HepG2 (cell line): Measurements from ENCODE around the gene PREX1. TPM values are rescaled to one million over a fixed set of nuclear protein-coding genes. Genes with fewer than 3 reads are reported as not detected.

Experiments used
- ATAC-seq: fragments of 200-7000 bp; cut with Tn5 transposase; 3 replicates; pipeline ENCODE4 v1.9.1; 2020; ENCODE audit warnings: mild to moderate bottlenecking, moderate library complexity
- BruUV-seq: library from RNA; stranded (reverse); fragments of 400-500 nt; replicated peaks from 2 replicates; lab custom pipeline; 2021; lab: Mats Ljungman, UMichigan
- CTCF ChIA-PET: fragments of 300-600 bp; formaldehyde crosslinking; extraction: SDS; loops from one replicate; lab custom pipeline; 2021; ENCODE audit warnings: low total read pairs, inconsistent platforms, low intra/inter-chr PET ratio; lab: Yijun Ruan, JAX
- POLR2A ChIA-PET: fragments of 350-600 bp; sonication (Branson Sonifier 250); formaldehyde crosslinking; loops from one replicate; lab custom pipeline; 2020; ENCODE audit warnings: antibody characterized with exemption, inconsistent platforms; lab: Yijun Ruan, JAX
- DNase-seq: peaks from one replicate; pipeline ENCODE4 v3.0.0-alpha.2; 2015; ENCODE audit warnings: low spot score
- FAIRE-seq: peaks from 3 replicates; lab custom pipeline; 2011; peaks lifted over from hg19 to GRCh38; lab: Jason Lieb, UNC
- H2AFZ ChIP-seq: one replicate; pipeline ENCODE4 v1.6.1; 2011; ENCODE audit warnings: low read length, inconsistent platforms
- H3K27ac ChIP-seq: fragments of 300-600 bp; 3 replicates; pipeline ENCODE4 v1.8.0; 2011; ENCODE audit warnings: mixed run types, mild to moderate bottlenecking, mixed read lengths, low read length, inconsistent platforms; ENCODE audit not compliant: insufficient read depth; ENCODE audit errors: extremely low read length
- H3K27me3 ChIP-seq, 2 experiments: fragments of 200-600 bp in 1 of 2; 2 replicates in 1 of 2; 3 replicates in 1 of 2; pipeline versions ENCODE4 v1.6.0 to v1.8.0; 2011; ENCODE audit warnings: low read length in 2 of 2, mild to moderate bottlenecking in 2 of 2, moderate library complexity in 2 of 2, inconsistent platforms in 1 of 2; ENCODE audit not compliant: insufficient read depth in 2 of 2, control insufficient read depth in 1 of 2
- H3K36me3 ChIP-seq, 2 experiments: fragments of 200-600 bp in 1 of 2; replicated peaks in 1 of 2; 2 replicates in 1 of 2; 3 replicates in 1 of 2; pipeline versions ENCODE4 v1.5.1 to v1.8.0; 2011; ENCODE audit warnings: low read length in 2 of 2, inconsistent platforms in 1 of 2; ENCODE audit not compliant: insufficient read depth in 2 of 2, control insufficient read depth in 1 of 2
- H3K4me1 ChIP-seq: 2 replicates; pipeline ENCODE4 v1.5.1; 2012; ENCODE audit warnings: low read length, inconsistent platforms; ENCODE audit not compliant: insufficient read depth
- H3K4me2 ChIP-seq: 2 replicates; pipeline ENCODE4 v1.6.0; 2011; ENCODE audit warnings: low read depth, low read length, inconsistent platforms
- H3K4me3 ChIP-seq, 3 experiments: fragments of 200-600 bp in 1 of 3; sonication (generic), shearing (Covaris generic) in 1 of 3; replicated peaks in 1 of 3; 2 replicates each; pipeline ENCODE4 v1.5.1; 2011 to 2016; ENCODE audit warnings: low read length in 3 of 3, inconsistent platforms in 2 of 3, low read depth in 2 of 3, mild to moderate bottlenecking in 2 of 3, control low read depth in 1 of 3, mixed read lengths in 1 of 3; ENCODE audit not compliant: insufficient read depth in 1 of 3
- H3K79me2 ChIP-seq: one replicate; pipeline ENCODE4 v1.6.1; 2011; ENCODE audit warnings: low read length, inconsistent platforms; ENCODE audit not compliant: insufficient read depth
- H3K9ac ChIP-seq: 2 replicates; pipeline ENCODE4 v1.6.0; 2011; ENCODE audit warnings: mild to moderate bottlenecking, low read depth, low read length, inconsistent platforms; ENCODE audit not compliant: insufficient read depth
- H3K9me3 ChIP-seq: 2 replicates; pipeline ENCODE4 v1.5.1; 2012; ENCODE audit warnings: mild to moderate bottlenecking, low read length
- H4K20me1 ChIP-seq: 2 replicates; pipeline ENCODE4 v1.6.0; 2011; ENCODE audit warnings: inconsistent platforms, mild to moderate bottlenecking, low read length, moderate library complexity; ENCODE audit not compliant: insufficient read depth
- ARID2 ChIP-seq: sonication (generic); formaldehyde crosslinking; IDR thresholded peaks from 2 replicates; pipeline ENCODE4 v1.8.1; 2022; ENCODE audit warnings: mild to moderate bottlenecking, missing genetic modification reagents, borderline replicate concordance
- GATA4 ChIP-seq: sonication (generic); IDR thresholded peaks from 2 replicates; pipeline ENCODE4 v1.6.1; 2016; ENCODE audit warnings: antibody characterized with exemption, low read depth, borderline replicate concordance
- SMAD1 ChIP-seq: sonication (generic); formaldehyde crosslinking; IDR thresholded peaks from 2 replicates; pipeline ENCODE4 v1.4.0; 2020; ENCODE audit warnings: missing genetic modification reagents, low read depth, mild to moderate bottlenecking, borderline replicate concordance
- TCF12 ChIP-seq, 2 experiments: fragments of 450-650 bp in 1 of 2; sonication (generic) in 1 of 2; formaldehyde crosslinking in 1 of 2; IDR thresholded peaks; 2 replicates each; pipeline versions ENCODE4 v1.6.1 to v1.8.0; 2017 to 2022; ENCODE audit warnings: antibody characterized with exemption in 1 of 2, mild to moderate bottlenecking in 1 of 2, missing genetic modification reagents in 1 of 2, moderate library complexity in 1 of 2
- ZKSCAN1 ChIP-seq: fragments of 150-350 bp; IDR thresholded peaks from 2 replicates; pipeline ENCODE4 v1.6.1; 2014; ENCODE audit warnings: low read length
- ZKSCAN5 ChIP-seq: sonication (generic); formaldehyde crosslinking; IDR thresholded peaks from 2 replicates; pipeline ENCODE4 v1.5.1; 2020; ENCODE audit warnings: mild to moderate bottlenecking, missing genetic modification reagents
- ZNF124 ChIP-seq: sonication (generic); formaldehyde crosslinking; IDR thresholded peaks from 2 replicates; pipeline ENCODE4 v1.4.0; 2020; ENCODE audit warnings: missing genetic modification reagents
- ZNF180 ChIP-seq: sonication (generic); formaldehyde crosslinking; IDR thresholded peaks from 2 replicates; pipeline ENCODE4 v1.4.0; 2020; ENCODE audit warnings: low read depth, missing genetic modification reagents, borderline replicate concordance
- ZNF34 ChIP-seq: sonication (generic); formaldehyde crosslinking; IDR thresholded peaks from 2 replicates; pipeline ENCODE4 v1.4.0; 2020; ENCODE audit warnings: mild to moderate bottlenecking, missing genetic modification reagents, borderline replicate concordance
- ZNF614 ChIP-seq: IDR thresholded peaks from 2 replicates; pipeline ENCODE4 v1.6.1; 2018; ENCODE audit warnings: missing biosample characterization, missing genetic modification reagents, inconsistent platforms, borderline replicate concordance
- WGBS: methylation state at CpG from one replicate; pipeline ENCODE4 v1.1.6; 2017; ENCODE audit warnings: low lambda C conversion rate; 5-methylcytosine and 5-hydroxymethylcytosine counted together
- in situ Hi-C: cut with HindIII; loops from 2 replicates; pipeline ENCODE4 v1.10.0; 2017; ENCODE audit warnings: low pct_unique_long_range_greater_than_20kb; ENCODE audit not compliant: extremely low pct_ligation_motif_present
- intact Hi-C: fragments of 100-400 bp; cut with micrococcal nuclease; formaldehyde crosslinking; loops from one replicate; pipeline ENCODE4 v1.10.0; 2022; ENCODE audit not compliant: unreplicated experiment
- polyA plus RNA-seq, 8 experiments: library from polyadenylated mRNA; depleted of rRNA in 3 of 8; stranded (reverse) in 7 of 8; unstranded in 1 of 8; fragments of >200 nt; fragmentation: Illumina TruSeq in 4 of 8; extraction: Trizol in 4 of 8; gene quantifications; 2 replicates each; pipeline versions ENCODE4 v1.2.1 to v1.2.3, GENCODE V29; 2011 to 2016; ENCODE audit warnings: low read depth in 4 of 8, missing spikeins in 1 of 8, mixed read lengths in 1 of 8; ENCODE audit not compliant: insufficient read depth in 1 of 8
- total RNA-seq, 5 experiments: library from RNA; depleted of rRNA; stranded (reverse); fragments of >200 nt; fragmentation: Illumina TruSeq; extraction: Trizol; gene quantifications; 2 replicates each; pipeline ENCODE4 v1.2.3, GENCODE V29; 2016; ENCODE audit warnings: low read depth in 1 of 5

The PREX1 gene
- total and polyA plus RNA-seq, 2 of the 13 experiments (the other 11 are each of a cell fraction or from before 2014, with no cell fraction given): 0.02 to 0.04 TPM

DNA sequence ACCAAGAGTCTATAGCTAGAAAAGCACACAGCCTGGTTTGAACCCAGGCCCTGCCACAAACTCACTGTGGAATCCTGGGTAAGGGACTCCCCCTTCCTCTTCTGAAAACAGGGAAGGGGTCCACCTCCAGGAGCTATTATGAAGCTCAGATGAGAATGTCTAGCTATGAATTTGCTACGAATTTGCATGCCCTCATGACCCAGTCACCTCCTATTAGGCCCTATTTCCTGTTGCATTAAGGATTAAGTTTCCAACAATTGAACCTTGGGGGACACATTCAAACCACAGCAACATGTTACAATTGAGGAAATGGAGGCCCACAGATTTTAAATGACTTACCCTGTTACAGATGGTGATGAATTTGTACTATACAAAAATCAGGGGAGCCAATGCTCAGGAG is 46.2 kb downstream of the PREX1 start (continued):
- TF ChIP-seq ZKSCAN5 (CRISPR knock-in tag): no peak

DNA sequence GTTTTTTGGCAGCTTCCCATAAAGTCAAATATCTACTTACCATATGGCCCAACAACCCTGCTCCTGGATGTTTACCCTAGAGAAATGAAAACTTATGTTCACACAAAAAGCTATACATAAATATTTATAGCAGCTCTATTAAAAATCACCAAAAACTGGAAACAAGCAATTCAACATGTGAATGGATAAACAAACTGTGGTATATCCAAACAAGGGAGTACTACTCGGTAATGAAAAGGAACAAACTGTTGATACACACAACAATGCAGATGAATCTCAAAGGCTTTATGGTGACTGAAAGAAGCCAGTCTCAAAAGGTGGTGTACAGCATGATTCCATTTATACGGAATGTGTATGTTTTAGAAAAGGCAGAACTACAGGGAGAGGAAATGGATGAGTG is 48.4 kb downstream of the PREX1 start:
- no TSS peak for BruUV-seq
- no peaks in the 10 kb centered on the region for H4K20me1 ChIP-seq

DNA sequence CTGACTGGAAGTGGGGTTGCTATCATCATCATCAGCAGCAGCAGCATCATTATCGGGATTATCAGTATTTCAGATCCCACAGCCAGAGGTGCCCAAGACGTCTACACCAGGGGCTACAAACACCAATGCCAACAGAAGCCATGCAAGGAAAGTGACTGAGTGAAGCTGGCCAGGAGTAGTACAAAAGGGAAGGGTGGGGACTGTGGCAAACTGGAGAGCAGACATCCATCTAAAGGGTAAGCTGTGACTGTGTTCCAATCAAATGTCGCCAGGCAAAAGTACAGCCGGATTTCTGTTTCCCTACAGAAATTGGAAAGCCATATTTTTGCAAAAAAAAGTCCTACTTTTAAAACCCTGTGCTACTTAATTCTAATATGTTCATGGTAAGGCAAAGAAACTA is 50.0 kb downstream of the PREX1 start:
- Histone ChIP-seq H3K36me3 (no peaks in the 10 kb centered on the region), H3K9ac (no peak overlapping the region), H3K79me2 (no peaks in the 10 kb centered on the region), H2AFZ (no peak overlapping the region), H4K20me1 (no peaks in the 10 kb centered on the region), H3K4me1 (no peaks in the 10 kb centered on the region), H3K27me3 (peaks cover 2 to 27% of the 10 kb centered on the region in 2 experiments; a peak in 2 of 5 replicates), H3K4me3 (no peak overlapping the region), H3K27ac (no peak overlapping the region), H3K9me3 (no peaks in the 10 kb centered on the region), H3K4me2 (no peak overlapping the region)
- no peak for TF ChIP-seq GATA4
- TF ChIP-seq ZNF180: peak; percentile 90; the same call in 1 of the 2 replicates
- 29% methylated on average over 4 of the region's 4 CpGs for WGBS
- intact Hi-C loops (no loop called here), in situ Hi-C loops (no loop called here)
- DNase-seq (no peak), FAIRE-seq (no peak), ATAC-seq (no peak)
- ChIA-PET CTCF (no interaction called here), POLR2A (no interaction called here)
- no TSS peak for BruUV-seq

More for the DNA sequence above, 48.4 kb downstream of the PREX1 start:
- no peak overlapping the region for H3K9ac ChIP-seq
- no peak overlapping the region for H3K27ac ChIP-seq
- H3K36me3 ChIP-seq: no peaks in the 10 kb centered on the region
- in situ Hi-C loops (no loop called here), intact Hi-C loops (no loop called here)
- H3K4me2 ChIP-seq: no peak overlapping the region
- no peak for TF ChIP-seq ZNF124
- TF ChIP-seq ARID2 (CRISPR knock-in tag): no peak
- no peak for TF ChIP-seq ZKSCAN1
- TF ChIP-seq ZNF34 (CRISPR knock-in tag): no peak
- TF ChIP-seq TCF12 (IDR thresholded peaks at IDR 0.05): no peak
- no peak for TF ChIP-seq TCF12 (CRISPR knock-in tag; IDR thresholded peaks at IDR 0.05)
- TF ChIP-seq ZNF614 (CRISPR knock-in tag): no peak
- TF ChIP-seq SMAD1: no peak
- H3K27me3 ChIP-seq: peaks cover 4 to 28% of the 10 kb centered on the region in 2 experiments; a peak in 4 of 5 replicates
- H3K4me1 ChIP-seq: no peaks in the 10 kb centered on the region
- ATAC-seq (no peak), DNase-seq (no peak), FAIRE-seq (no peak)
- H2AFZ ChIP-seq: no peak overlapping the region
- H3K4me3 ChIP-seq: no peak overlapping the region
- ChIA-PET POLR2A (no interaction called here), CTCF (no interaction called here)
- H3K79me2 ChIP-seq: no peaks in the 10 kb centered on the region
- WGBS: 33% methylated on average over 2 of the region's 2 CpGs
- H3K9me3 ChIP-seq: no peaks in the 10 kb centered on the region
